ENCODE results near the gene RIMBP2.

RIMBP2 gene

GRCh38 chr12:130621696-130622298 lies 94.3 kb downstream of the RIMBP2 start:
- DNase-seq, result no peak

DNA sequence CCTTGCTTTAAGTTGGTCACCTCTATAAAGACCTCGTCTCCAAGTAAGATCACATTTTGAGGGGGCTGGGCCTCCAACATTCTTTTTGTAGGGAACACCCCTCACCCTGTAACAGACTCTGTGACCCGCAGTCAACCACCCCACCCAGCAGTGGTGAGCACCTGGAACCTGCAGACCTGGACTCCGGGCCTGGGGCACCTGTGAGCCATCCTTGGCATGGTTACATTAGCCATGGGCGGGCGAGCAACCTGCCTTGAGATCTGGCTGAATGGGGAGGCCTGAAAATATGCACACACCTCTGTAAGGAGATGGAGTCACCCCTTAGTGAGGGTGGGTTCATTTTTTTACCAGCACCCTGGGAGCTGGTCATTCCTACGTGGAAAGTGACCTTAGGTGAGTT lies 95.3 kb downstream of the RIMBP2 start:
- no peak for DNase-seq

DNA sequence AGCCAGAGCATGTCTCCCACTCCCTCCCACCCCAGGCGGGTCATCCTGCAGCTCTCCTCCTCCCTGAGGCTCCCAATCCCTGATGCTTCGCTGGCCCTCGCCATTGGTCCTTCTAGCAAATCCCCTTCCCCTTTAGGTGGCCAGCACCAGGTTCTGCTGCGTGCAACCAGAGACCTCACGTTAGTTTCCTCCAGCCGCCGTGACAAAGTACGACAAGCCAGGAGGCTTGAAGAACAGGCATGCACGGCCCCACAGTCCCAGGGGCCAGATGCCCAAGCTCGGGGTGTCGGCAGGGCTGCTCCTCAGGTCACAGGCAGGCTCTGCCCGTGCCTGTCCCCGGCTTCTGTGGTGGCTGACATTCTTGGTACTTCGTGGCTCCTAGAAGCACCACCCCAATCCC lies 95.8 kb downstream of the RIMBP2 start:
- DNase-seq, result no peak

GRCh38 chr12:130619385-130620001 lies 96.6 kb downstream of the RIMBP2 start:
- no peak for DNase-seq

- DNase-seq, result no peak
These were observed 98.9 kb downstream of the RIMBP2 start for GRCh38 chr12:130617219-130617618.

DNA sequence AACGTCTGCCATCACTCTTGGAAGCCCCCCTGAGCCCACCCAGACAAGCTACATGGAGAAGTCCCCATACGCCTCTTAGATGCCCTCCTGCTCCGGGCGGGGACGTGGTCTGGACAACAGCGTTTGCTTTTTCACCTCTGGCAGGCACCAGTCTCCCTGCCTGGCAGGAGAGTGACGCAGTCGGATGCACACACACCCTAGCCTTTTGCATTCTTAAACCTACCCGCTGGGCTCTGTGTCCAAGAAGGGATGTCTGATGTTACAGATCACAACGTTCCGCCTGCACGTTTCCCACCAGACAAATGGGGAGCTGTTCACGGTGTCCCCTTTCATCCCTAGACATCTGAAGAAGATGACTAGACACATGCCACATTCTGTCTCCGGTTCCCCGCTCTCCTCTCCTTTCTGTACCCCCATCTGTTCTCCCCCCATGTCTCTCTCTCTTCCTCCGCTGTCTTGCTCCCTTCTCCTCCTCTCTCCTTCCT lies 100.2 kb downstream of the RIMBP2 start:
- no peak for DNase-seq

- DNase-seq, result no peak
These were observed 101.6 kb downstream of the RIMBP2 start for GRCh38 chr12:130614530-130614905.

DNA sequence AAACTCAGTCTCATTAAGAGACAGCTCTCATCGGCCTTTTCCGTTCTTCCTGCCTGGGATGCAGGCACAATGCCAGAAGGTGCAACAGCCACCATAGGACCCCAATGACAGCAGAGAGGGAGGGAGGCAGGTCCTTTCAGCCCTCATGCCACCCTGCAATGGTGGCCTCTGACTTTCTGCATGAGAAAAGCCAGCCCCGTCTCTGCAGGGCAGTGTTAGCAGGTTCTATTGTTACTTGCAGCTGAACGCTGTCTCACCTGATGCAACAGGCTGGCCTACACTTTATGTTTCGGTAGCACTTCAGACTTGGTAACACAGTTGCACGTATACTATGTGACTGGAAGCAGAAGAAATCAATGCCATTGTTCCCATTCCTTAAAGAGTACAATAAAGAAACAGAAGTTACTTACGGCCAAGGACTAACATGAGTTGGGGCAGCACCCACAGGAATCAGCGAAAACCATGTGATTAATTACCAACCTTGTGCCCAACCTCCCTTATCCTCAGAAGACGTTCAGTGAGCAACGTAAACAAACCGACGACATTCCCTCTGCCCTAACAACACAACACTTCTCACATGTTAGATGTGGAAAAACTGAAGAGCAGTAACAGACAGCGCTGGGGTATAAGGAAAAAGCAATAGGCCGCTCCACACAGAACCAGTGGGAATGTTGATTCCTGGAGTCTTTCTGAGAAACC lies 102.1 kb downstream of the RIMBP2 start:
- no peak for DNase-seq

DNA sequence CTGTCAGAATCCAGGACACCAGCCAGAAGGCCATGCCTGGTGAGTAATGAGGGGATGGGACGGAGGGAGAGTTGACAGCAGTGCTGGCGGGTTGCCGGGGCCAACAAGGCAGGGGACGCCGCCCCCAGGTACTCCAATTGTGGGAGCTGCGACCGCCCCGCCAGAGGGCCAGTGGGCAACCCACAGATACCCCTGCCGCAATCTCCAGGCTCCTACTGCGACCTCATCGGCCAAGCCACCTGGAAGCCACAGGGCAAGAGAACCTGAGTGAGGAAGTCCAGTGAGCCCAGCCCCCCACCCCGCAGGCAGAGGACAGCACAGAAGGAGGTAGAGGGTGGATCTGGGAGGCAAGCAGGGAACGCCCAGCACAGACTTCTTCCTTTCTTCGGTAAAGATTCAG lies 103.0 kb downstream of the RIMBP2 start:
- DNase-seq, result no peak

GRCh38 chr12:130611026-130611905 lies 104.8 kb downstream of the RIMBP2 start:
- DNase-seq, result no peak

- no peak for DNase-seq
These were observed 106.1 kb downstream of the RIMBP2 start for GRCh38 chr12:130609966-130610365.

GRCh38 chr12:130608831-130609230 lies 107.3 kb downstream of the RIMBP2 start:
- DNase-seq, result no peak

- no peak for DNase-seq
These were observed 108.0 kb downstream of the RIMBP2 start for GRCh38 chr12:130608132-130608531.

- no peak for DNase-seq
These were observed 109.9 kb downstream of the RIMBP2 start for GRCh38 chr12:130606231-130606630.

DNA sequence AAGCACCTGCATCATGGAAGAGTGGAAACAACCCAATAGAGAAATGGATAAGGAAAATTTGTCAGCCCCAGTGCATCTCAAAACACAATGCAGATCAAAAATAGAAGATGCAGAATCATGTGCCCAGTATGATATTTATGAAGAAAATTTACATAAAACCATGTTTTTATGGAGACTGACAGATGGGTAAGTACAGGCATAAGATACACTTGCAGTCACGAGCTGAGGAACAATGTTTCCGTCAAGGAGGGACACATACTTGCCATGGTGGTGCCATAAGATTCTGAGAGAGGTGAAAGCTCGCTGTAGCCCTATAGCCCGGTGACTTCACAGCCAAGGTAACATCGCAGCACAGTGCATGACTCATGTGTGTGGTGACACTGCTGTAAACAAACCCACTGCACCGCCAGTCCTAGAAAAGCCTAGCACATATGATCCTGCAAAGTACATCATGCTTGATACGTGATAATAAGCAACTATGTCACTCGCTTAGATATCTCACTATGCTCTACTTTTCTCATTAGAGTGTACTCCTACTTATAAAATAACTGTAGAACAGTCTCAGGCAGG lies 112.6 kb downstream of the RIMBP2 start:
- DNase-seq, result no peak

- DNase-seq, result no peak
These were observed 113.8 kb downstream of the RIMBP2 start for GRCh38 chr12:130602251-130602650.

GRCh38 chr12:130601327-130601726 lies 114.8 kb downstream of the RIMBP2 start:
- DNase-seq, result no peak

DNA sequence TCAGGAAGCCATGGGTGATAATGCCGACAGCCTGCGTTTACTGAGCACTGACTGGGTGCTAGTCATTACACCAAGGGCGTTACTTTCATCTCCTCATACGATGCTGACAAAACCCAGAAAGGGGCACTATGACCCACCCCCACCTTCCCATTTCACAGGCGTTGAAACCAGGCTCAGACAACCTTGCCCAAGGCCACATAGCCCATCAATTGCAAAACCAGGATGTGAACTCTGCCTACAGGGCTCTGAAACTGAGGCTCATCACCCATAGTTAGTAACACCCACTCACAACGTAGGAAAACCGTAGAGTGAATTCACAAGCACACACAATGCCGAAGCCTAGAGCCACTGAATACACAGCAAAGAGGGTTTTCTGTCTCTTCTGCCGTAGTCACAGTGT lies 119.9 kb downstream of the RIMBP2 start:
- DNase-seq, result no peak

- no peak for DNase-seq
These were observed 120.5 kb downstream of the RIMBP2 start for GRCh38 chr12:130595566-130595965.

DNA sequence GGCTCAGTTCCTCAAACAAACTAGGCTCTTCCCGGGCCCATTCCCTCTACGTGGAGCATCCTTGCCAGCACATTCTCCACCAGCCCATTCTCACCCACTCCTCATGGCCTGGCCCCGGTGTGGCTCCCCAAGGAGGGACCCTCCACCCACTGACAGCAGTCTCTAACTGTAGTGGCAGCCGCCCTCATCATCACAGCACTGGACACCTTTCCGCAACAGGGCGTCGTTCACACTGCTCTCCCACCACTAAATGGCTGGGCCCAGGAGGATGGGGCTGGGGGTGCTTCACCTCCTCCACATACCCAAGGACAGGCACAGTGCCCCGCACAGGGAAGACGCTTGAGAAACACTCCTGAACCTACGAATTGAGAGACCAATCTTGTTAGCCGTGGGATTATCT lies 123.0 kb downstream of the RIMBP2 start:
- DNase-seq, result no peak

GRCh38 chr12:130592641-130593040 lies 123.5 kb downstream of the RIMBP2 start:
- DNase-seq, result no peak

GRCh38 chr12:130591736-130592135 lies 124.4 kb downstream of the RIMBP2 start:
- no peak for DNase-seq

DNA sequence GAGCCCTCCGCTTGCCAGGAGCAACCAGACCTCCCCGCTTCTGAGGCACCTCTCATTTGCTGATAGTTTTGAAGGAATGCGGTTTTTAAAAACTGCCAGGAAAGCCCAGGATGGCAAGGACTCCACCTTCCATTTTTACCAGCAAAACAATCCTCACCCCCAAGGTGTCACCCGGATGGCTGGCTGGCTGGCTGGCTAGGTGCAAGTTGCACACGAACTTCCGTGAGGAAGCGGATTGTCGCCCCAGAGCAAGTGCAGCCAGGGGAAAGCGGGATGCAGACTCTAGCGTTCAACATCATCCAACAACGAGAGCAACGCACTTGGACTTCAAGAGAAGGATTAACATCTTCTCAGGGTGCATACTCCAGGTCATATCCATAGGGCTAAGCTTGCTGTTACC lies 125.4 kb downstream of the RIMBP2 start:
- DNase-seq, result no peak
